ENCODE data around the gene ZNF605.
"Not testable (repeated sequence)": the region's sequence is repeated elsewhere in the genome, so short reads cannot be mapped to it uniquely, and the experiment has no call there.

- TF ChIP-seq EZH2 (IDR thresholded peaks at IDR 0.05; ENCODE audit: borderline replicate concordance, low read depth, low read length, severe bottlenecking), result not testable (repeated sequence)
- peak; percentile 10 for TF ChIP-seq CTCF (IDR thresholded peaks at IDR 0.05; ENCODE audit: borderline replicate concordance, extremely low read depth, low read length, poor library complexity, severe bottlenecking)
These were observed 20.8 kb upstream of the ZNF605 start for GRCh38 chr12:132976870-132977269.
